GM20000 (cell line): ENCODE data around the gene CASP5.

ENCODE experiments used
- DNase-seq: peaks from one replicate; pipeline ENCODE4 v3.0.0; 2012; ENCODE audit warnings: low spot score
- TF ChIP-seq, protein P1 (sequence below): IDR thresholded peaks from 2 replicates; pipeline ENCODE4 v1.5.1; 2012; ENCODE audit warnings: mild to moderate bottlenecking, control low read depth; ENCODE audit errors: extremely low read depth, missing control alignments

Gene CASP5

DNA sequence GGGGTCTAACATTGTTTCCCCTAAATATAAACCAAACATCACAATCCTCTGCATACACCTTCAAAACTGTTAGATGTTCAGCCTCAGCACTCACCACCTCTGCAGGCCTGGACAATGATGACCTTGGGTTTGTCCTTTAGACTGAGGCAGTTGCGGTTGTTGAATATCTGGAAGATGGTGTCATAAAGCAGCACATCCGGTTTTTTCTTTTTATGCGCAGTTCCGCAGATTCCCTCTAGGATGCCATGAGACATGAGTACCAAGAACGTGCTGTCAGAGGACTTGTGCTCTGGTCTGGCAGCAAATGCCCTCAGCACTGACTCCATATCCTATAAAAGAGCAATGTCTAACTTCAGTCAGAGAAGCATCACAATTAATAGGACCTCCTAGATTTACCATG is 22.8 kb downstream of the CASP5 start:
- DNase-seq, result no peak
- TF ChIP-seq, protein P1, sequence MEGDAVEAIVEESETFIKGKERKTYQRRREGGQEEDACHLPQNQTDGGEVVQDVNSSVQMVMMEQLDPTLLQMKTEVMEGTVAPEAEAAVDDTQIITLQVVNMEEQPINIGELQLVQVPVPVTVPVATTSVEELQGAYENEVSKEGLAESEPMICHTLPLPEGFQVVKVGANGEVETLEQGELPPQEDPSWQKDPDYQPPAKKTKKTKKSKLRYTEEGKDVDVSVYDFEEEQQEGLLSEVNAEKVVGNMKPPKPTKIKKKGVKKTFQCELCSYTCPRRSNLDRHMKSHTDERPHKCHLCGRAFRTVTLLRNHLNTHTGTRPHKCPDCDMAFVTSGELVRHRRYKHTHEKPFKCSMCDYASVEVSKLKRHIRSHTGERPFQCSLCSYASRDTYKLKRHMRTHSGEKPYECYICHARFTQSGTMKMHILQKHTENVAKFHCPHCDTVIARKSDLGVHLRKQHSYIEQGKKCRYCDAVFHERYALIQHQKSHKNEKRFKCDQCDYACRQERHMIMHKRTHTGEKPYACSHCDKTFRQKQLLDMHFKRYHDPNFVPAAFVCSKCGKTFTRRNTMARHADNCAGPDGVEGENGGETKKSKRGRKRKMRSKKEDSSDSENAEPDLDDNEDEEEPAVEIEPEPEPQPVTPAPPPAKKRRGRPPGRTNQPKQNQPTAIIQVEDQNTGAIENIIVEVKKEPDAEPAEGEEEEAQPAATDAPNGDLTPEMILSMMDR, result no peak

GRCh38 chr11:104999721-105000120 is 23.2 kb downstream of the CASP5 start:
- no peak for DNase-seq
- TF ChIP-seq, protein P1, result no peak

GRCh38 chr11:104997288-104997687 is 25.7 kb downstream of the CASP5 start:
- TF ChIP-seq, protein P1, result no peak
- DNase-seq, result no peak

DNA sequence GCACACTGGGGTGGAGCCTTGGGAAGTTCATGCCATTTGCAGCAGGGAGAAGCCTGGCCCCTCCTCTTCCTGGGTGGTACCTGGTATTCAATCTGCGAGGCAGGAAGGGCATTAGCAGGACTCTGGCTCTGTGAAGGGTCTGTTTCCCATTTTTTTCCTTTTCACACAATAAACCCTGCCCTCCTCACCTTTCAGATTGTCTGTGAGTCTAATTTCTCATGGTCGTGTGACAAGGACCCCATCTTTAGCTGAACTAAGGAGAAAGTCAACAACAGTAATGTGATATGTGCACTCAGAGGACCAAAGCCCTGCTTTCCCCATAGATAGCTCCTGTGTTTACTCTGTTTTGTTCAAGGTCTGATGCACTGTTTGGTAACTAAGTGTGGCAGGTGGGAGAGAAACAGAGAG is 28.0 kb downstream of the CASP5 start:
- TF ChIP-seq, protein P1, result no peak

DNA sequence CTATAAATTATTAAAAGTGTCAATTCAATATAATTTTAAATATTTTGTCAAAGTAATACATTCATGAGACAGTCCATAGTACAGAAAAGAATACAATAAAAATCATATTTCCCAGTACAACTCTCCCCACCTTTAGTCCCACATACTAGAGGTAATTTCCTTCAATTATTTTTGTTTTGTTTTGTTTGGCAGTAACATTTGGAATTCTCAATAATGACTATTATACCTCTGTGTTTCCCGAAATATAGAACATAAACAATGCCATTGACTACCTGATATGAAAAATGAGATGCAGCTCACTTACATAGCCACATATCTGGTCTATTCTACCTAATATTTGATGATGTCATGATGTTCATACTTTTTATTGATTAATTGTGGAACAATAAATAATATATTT is 30.2 kb downstream of the CASP5 start:
- TF ChIP-seq, protein P1, result no peak
- no peak for DNase-seq

More for the DNA sequence above, 28.0 kb downstream of the CASP5 start:
- DNase-seq, result no peak

DNA sequence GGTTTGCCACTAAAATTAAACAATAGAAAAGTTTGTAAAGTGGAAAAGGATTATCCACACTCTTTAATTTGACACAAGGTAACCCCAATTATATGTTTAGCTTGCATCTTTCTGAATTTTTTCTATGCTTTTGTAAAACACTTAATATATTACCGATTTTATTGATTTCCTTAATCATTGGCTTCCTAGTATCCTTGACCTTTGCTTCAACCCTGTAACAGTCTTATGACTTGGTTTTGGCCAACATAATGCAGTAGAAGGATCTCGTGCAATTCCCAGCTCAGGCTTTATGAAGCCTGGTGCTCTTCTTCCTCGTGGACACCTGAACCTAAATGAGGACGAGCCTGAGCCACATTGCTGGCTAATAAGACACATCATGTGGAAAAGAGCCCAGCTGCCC is 31.0 kb downstream of the CASP5 start:
- DNase-seq, result no peak
- TF ChIP-seq, protein P1, result no peak

GRCh38 chr11:104984808-104985207 is 38.2 kb downstream of the CASP5 start:
- TF ChIP-seq, protein P1, result no peak
- no peak for DNase-seq
